ENCODE data around the gene NOTCH4. TPM values are rescaled to one million over a fixed set of nuclear protein-coding genes. Genes with fewer than 3 reads are reported as not detected.

Gene NOTCH4
- total and polyA plus RNA-seq, 9 of the 15 experiments (the other 6 are each of a cell fraction or from before 2014, with no cell fraction given) = 0.24 to 4.3 (median 1.7) TPM

DNA sequence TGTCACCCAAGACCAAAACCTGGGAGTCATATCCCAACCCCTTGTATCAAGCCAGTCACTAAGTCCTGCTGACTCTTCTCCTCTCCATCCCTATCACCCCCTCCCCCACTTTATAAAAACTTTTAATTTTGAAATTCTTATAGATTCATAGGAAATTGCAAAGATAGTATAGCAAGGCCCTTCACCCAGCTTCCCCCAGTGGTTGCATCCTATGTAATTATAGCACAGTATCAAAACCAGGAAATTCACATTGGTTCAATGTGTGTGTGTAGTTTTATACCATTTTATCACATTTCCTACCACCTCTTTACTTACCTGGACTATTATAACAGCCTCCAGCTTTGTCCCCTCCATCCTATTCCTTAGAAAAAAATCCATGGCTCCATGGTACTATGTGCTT is 65.8 kb downstream of the NOTCH4 start:
- peaks cover 34% of the 10 kb centered on the region for H3K79me2 ChIP-seq (ENCODE audit: control insufficient read depth, insufficient read depth, low read length)
- H3K27ac ChIP-seq (ENCODE audit: extremely low read depth, low read depth, low read length) = no peak overlapping the region
- CTCF ChIA-PET (ENCODE audit: low intra/inter-chr PET ratio) = no interaction called here
- DNase-seq (ENCODE audit: extremely low read depth in 1 of 4, low spot score in 3 of 4) = no peak
- POLR2A ChIA-PET = interaction anchor here (1.2 to 1.9 kb wide), 2 partner anchors 9 to 11 kb away, joined by 3 to 8 read pairs; no protein-coding TSS in a partner anchor
- no peaks in the 10 kb centered on the region for H3K9me1 ChIP-seq (ENCODE audit: control insufficient read depth, insufficient read depth, low read length)
- in situ Hi-C loops (cut with MboI) = no loop called here
- H3K36me3 ChIP-seq (ENCODE audit: control insufficient read depth, insufficient read depth, low read length) = peaks cover 55% of the 10 kb centered on the region
- H3K4me3 ChIP-seq = no peak overlapping the region
- ATAC-seq = no peak
- BruUV-seq (replicated peaks) = no TSS peak
- H3K9ac ChIP-seq (ENCODE audit: insufficient read depth in 1 of 2, low read depth in 2 of 2, low read length in 2 of 2) = no peak overlapping the region
- H3K4me2 ChIP-seq (ENCODE audit: insufficient read depth, low read length) = no peak overlapping the region
- H3K27me3 ChIP-seq (ENCODE audit: control insufficient read depth in 2 of 2, insufficient read depth in 2 of 2, low read length in 2 of 2) = no peaks in the 10 kb centered on the region
- no peak overlapping the region for H2AFZ ChIP-seq (ENCODE audit: low read depth, low read length)
- peaks cover 13 to 31% of the 10 kb centered on the region in 2 experiments; a peak in 4 of 5 replicates for H3K4me1 ChIP-seq (replicated peaks in 1 of 2; ENCODE audit: control insufficient read depth in 2 of 2, insufficient read depth in 2 of 2, low read length in 2 of 2)
- intact Hi-C loops (cut with micrococcal nuclease) = no loop called here
- H4K20me1 ChIP-seq (replicated peaks; ENCODE audit: control insufficient read depth, insufficient read depth, low read length) = no peaks in the 10 kb centered on the region
- H3K9me3 ChIP-seq (replicated peaks; ENCODE audit: control insufficient read depth, insufficient read depth, low read depth, low read length) = no peaks in the 10 kb centered on the region
- no peak for FAIRE-seq
- TF ChIP-seq, protein P1, sequence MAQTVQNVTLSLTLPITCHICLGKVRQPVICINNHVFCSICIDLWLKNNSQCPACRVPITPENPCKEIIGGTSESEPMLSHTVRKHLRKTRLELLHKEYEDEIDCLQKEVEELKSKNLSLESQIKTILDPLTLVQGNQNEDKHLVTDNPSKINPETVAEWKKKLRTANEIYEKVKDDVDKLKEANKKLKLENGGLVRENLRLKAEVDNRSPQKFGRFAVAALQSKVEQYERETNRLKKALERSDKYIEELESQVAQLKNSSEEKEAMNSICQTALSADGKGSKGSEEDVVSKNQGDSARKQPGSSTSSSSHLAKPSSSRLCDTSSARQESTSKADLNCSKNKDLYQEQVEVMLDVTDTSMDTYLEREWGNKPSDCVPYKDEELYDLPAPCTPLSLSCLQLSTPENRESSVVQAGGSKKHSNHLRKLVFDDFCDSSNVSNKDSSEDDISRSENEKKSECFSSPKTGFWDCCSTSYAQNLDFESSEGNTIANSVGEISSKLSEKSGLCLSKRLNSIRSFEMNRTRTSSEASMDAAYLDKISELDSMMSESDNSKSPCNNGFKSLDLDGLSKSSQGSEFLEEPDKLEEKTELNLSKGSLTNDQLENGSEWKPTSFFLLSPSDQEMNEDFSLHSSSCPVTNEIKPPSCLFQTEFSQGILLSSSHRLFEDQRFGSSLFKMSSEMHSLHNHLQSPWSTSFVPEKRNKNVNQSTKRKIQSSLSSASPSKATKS (CRISPR knock-in tag; IDR thresholded peaks at IDR 0.05) = no peak
- TF ChIP-seq, protein P2, sequence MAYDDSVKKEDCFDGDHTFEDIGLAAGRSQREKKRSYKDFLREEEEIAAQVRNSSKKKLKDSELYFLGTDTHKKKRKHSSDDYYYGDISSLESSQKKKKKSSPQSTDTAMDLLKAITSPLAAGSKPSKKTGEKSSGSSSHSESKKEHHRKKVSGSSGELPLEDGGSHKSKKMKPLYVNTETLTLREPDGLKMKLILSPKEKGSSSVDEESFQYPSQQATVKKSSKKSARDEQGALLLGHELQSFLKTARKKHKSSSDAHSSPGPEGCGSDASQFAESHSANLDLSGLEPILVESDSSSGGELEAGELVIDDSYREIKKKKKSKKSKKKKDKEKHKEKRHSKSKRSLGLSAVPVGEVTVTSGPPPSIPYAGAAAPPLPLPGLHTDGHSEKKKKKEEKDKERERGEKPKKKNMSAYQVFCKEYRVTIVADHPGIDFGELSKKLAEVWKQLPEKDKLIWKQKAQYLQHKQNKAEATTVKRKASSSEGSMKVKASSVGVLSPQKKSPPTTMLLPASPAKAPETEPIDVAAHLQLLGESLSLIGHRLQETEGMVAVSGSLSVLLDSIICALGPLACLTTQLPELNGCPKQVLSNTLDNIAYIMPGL (CRISPR knock-in tag; IDR thresholded peaks at IDR 0.05) = no peak
- no peak for TF ChIP-seq CAMTA2 (CRISPR knock-in tag; conservative IDR thresholded peaks at IDR 0.05)
- TF ChIP-seq, protein P3, sequence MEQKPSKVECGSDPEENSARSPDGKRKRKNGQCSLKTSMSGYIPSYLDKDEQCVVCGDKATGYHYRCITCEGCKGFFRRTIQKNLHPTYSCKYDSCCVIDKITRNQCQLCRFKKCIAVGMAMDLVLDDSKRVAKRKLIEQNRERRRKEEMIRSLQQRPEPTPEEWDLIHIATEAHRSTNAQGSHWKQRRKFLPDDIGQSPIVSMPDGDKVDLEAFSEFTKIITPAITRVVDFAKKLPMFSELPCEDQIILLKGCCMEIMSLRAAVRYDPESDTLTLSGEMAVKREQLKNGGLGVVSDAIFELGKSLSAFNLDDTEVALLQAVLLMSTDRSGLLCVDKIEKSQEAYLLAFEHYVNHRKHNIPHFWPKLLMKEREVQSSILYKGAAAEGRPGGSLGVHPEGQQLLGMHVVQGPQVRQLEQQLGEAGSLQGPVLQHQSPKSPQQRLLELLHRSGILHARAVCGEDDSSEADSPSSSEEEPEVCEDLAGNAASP (IDR thresholded peaks at IDR 0.05) = no peak
- TF ChIP-seq JUN (IDR thresholded peaks at IDR 0.05; ENCODE audit: borderline replicate concordance, low read depth, low read length) = no peak
- TF ChIP-seq JUN (CRISPR knock-in tag; IDR thresholded peaks at IDR 0.05; ENCODE audit: borderline replicate concordance) = no peak
- no peak for TF ChIP-seq NR4A1 (CRISPR knock-in tag; IDR thresholded peaks at IDR 0.05)
- TF ChIP-seq NR4A1 (tag; IDR thresholded peaks at IDR 0.05) = no peak
- TF ChIP-seq, protein P4, sequence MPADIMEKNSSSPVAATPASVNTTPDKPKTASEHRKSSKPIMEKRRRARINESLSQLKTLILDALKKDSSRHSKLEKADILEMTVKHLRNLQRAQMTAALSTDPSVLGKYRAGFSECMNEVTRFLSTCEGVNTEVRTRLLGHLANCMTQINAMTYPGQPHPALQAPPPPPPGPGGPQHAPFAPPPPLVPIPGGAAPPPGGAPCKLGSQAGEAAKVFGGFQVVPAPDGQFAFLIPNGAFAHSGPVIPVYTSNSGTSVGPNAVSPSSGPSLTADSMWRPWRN (IDR thresholded peaks at IDR 0.05; ENCODE audit: low read depth) = no peak
- no peak for TF ChIP-seq ZNF23 (CRISPR knock-in tag; IDR thresholded peaks at IDR 0.05)
- TF ChIP-seq ZNF133 (CRISPR knock-in tag; IDR thresholded peaks at IDR 0.05) = no peak
- no peak for TF ChIP-seq L3MBTL2 (IDR thresholded peaks at IDR 0.05)
- TF ChIP-seq SOX6 (IDR thresholded peaks at IDR 0.05) = no peak
- TF ChIP-seq BCOR (IDR thresholded peaks at IDR 0.05) = no peak
- TF ChIP-seq, protein P5, sequence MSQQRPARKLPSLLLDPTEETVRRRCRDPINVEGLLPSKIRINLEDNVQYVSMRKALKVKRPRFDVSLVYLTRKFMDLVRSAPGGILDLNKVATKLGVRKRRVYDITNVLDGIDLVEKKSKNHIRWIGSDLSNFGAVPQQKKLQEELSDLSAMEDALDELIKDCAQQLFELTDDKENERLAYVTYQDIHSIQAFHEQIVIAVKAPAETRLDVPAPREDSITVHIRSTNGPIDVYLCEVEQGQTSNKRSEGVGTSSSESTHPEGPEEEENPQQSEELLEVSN (IDR thresholded peaks at IDR 0.05; ENCODE audit: borderline replicate concordance in 1 of 2, extremely low read depth in 1 of 2, insufficient read depth in 1 of 2, insufficient read length in 1 of 2, low read depth in 1 of 2, low read length in 1 of 2, poor library complexity in 1 of 2, severe bottlenecking in 1 of 2) = no peak
- TF ChIP-seq RNF2 (IDR thresholded peaks at IDR 0.05) = no peak
- TF ChIP-seq PRPF4 (IDR thresholded peaks at IDR 0.05; ENCODE audit: insufficient read depth, low read depth, low read length, poor library complexity, severe bottlenecking) = no peak
- TF ChIP-seq SNRNP70 (optimal IDR thresholded peaks at IDR 0.05; ENCODE audit: low read depth, low read length) = no peak

Measured in K562 (cell line).